ENCODE measurements around the gene TMEM255B.

TMEM255B gene

GRCh38 chr13:113862191-113862930 lies 103.3 kb downstream of the TMEM255B start:
- no peak for DNase-seq (ENCODE audit: low spot score)

- no peak for DNase-seq (ENCODE audit: low spot score)
These were observed 104.0 kb downstream of the TMEM255B start for GRCh38 chr13:113862931-113863523.

- no peak for DNase-seq (ENCODE audit: low spot score)
These were observed 104.7 kb downstream of the TMEM255B start, which contains the start of gene GAS6 for GRCh38 chr13:113863524-113864272. TSS of gene GAS6 (minus strand) at chr13:113864076. CDS start at chr13:113863920, 156 bp downstream.

GRCh38 chr13:113864273-113864890 lies 105.4 kb downstream of the TMEM255B start:
- DNase-seq (ENCODE audit: low spot score) = no peak

- no peak for DNase-seq (ENCODE audit: low spot score)
These were observed 106.4 kb downstream of the TMEM255B start for GRCh38 chr13:113865427-113865826.

Measured in activated CD4-positive, alpha-beta T cell treated with anti-CD3 and anti-CD28 coated beads, Interleukin-2, Interleukin-4, amounts not matched to agents 100 ng/mL and 50 ng/mL, durations not matched to agents 16 hours and 8 hours (primary cell).